ENCODE results near the gene ACBD4.
A peak's percentile ranks its signal among the peaks of the same experiment; 100 is the strongest.

ACBD4 gene

DNA sequence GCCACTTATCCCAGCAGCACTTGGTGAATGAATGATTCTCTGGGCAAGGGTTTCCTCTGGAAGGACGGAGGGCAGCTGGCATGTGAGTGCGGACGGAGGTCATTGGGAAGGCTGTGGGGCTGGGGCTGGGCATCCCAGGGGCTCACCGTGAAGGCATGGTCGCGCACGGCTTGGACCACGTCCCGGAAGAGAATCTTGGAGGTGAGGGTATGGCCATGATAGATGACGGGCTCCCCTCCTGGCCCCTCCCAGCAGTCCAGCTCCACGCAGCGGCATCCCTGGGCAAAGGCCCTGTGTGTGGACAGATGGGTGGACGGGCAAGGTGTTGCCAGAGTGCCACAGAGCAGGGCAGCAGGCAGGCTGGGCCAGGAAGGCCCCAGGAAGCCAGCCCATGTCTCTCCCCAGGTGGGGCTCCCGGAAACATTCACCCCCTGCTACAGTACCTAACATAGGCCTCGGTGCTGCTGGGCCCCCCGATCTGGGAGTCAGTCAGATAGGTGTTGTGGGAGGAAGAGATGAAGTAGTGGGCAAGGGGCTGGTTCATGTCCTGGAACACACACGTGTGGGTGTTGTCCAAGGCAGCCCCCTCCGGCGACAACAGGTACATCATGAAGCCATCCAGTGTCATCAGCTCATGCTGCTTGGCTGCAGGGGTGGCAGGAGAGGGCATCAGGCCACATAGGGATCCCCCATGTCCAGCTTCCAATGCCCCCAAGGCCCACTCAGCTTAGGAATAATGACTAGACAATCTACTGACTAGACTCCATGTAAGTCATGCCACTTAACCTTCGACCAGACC, 17.4 kb upstream of the ACBD4 start:
- H3K36me3 ChIP-seq, result peaks cover 9% of the 10 kb centered on the region
- no peaks in the 10 kb centered on the region for H3K9me3 ChIP-seq (ENCODE audit: severe bottlenecking)
- TF ChIP-seq, protein P1, sequence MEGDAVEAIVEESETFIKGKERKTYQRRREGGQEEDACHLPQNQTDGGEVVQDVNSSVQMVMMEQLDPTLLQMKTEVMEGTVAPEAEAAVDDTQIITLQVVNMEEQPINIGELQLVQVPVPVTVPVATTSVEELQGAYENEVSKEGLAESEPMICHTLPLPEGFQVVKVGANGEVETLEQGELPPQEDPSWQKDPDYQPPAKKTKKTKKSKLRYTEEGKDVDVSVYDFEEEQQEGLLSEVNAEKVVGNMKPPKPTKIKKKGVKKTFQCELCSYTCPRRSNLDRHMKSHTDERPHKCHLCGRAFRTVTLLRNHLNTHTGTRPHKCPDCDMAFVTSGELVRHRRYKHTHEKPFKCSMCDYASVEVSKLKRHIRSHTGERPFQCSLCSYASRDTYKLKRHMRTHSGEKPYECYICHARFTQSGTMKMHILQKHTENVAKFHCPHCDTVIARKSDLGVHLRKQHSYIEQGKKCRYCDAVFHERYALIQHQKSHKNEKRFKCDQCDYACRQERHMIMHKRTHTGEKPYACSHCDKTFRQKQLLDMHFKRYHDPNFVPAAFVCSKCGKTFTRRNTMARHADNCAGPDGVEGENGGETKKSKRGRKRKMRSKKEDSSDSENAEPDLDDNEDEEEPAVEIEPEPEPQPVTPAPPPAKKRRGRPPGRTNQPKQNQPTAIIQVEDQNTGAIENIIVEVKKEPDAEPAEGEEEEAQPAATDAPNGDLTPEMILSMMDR (IDR thresholded peaks at IDR 0.05; ENCODE audit: low read depth, low read length), result no peak
- H3K27ac ChIP-seq, result no peak overlapping the region
- H3K4me3 ChIP-seq (ENCODE audit: low read depth, low read length), result no peak overlapping the region
- H3K27me3 ChIP-seq (ENCODE audit: insufficient read depth, low read depth, severe bottlenecking), result no peaks in the 10 kb centered on the region
- no peak for DNase-seq

DNA sequence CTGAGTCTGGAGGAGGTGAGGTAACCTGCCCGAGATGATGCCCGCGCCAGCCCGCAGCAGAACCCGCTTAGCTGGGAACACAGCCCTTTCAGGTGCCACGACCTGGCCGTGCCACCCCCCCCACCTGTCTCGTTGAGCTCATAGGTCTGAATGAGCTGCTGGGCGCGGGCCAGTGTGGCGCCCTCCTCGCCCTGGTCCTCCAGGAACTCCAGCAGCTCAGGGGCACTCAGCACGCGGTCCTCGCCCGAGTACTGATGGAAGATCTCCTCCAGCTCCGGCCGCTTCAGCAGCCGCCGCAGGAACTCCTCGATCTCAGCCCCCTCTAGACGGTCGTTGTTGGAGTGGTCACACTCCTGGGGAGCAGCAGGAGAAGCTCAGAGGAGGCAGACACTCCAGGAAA, 16.8 kb upstream of the ACBD4 start:
- H3K4me3 ChIP-seq (ENCODE audit: low read depth, low read length), result no peak overlapping the region
- DNase-seq, result no peak
- no peak overlapping the region for H3K27ac ChIP-seq
- H3K36me3 ChIP-seq, result peaks cover 9% of the 10 kb centered on the region
- H3K9me3 ChIP-seq (ENCODE audit: severe bottlenecking), result no peaks in the 10 kb centered on the region
- H3K27me3 ChIP-seq (ENCODE audit: insufficient read depth, low read depth, severe bottlenecking), result no peaks in the 10 kb centered on the region
- TF ChIP-seq, protein P1 (IDR thresholded peaks at IDR 0.05; ENCODE audit: low read depth, low read length), result no peak

DNA sequence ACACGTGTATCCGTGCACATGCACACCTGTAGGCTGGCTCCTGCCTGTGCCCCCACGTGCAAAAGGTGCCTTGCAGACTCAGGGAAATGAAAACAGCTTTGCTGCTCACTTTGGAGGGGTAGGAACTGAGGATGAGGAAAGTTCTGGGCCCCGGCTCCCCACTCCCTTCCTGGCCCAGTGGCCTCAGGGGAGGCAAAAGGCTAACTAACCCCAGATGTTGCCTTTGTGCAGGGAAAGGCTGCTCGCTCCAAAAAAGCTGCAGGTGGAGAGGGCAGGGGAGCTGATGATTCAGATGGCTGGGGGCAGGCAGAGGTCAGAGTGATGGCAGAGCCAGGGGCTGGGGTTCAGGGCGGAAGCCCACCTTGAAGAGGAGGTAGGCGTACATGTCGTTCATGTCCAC, 15.5 kb upstream of the ACBD4 start:
- Histone ChIP-seq H3K27ac (no peak overlapping the region), H3K9me3 (ENCODE audit: severe bottlenecking) (no peaks in the 10 kb centered on the region), H3K4me3 (ENCODE audit: low read depth, low read length) (no peak overlapping the region), H3K27me3 (ENCODE audit: insufficient read depth, low read depth, severe bottlenecking) (no peaks in the 10 kb centered on the region), H3K36me3 (peaks cover 9% of the 10 kb centered on the region)
- TF ChIP-seq, protein P1 (IDR thresholded peaks at IDR 0.05; ENCODE audit: low read depth, low read length), result no peak
- no peak for DNase-seq

DNA sequence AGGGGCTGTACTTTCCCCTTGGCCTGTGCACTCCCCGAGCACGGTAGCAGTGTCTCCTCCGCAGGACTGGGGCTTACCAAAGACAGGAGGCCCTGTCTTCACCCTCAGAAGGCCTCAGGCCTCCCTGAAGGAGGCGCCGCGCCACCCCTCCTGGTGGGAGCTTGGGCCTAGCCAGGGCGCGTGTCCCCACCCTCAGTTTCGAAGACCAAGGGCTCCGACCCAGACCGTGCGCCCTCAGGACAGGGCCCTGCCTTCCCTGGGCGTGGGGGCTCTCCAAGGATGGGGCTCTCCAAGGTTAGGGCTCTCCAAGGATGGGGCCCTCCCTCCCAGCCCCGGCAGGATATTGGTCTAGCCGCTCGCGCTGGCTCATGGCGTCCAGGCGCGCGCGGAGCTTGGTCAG, 14.9 kb upstream of the ACBD4 start:
- no peak for DNase-seq
- TF ChIP-seq, protein P1 (IDR thresholded peaks at IDR 0.05; ENCODE audit: low read depth, low read length), result peak; percentile 28; the same call in 1 of the 2 replicates
- no peaks in the 10 kb centered on the region for H3K27me3 ChIP-seq (ENCODE audit: insufficient read depth, low read depth, severe bottlenecking)
- peaks cover 11% of the 10 kb centered on the region for H3K36me3 ChIP-seq
- H3K9me3 ChIP-seq (ENCODE audit: severe bottlenecking), result no peaks in the 10 kb centered on the region
- no peak overlapping the region for H3K4me3 ChIP-seq (ENCODE audit: low read depth, low read length)
- no peak overlapping the region for H3K27ac ChIP-seq

DNA sequence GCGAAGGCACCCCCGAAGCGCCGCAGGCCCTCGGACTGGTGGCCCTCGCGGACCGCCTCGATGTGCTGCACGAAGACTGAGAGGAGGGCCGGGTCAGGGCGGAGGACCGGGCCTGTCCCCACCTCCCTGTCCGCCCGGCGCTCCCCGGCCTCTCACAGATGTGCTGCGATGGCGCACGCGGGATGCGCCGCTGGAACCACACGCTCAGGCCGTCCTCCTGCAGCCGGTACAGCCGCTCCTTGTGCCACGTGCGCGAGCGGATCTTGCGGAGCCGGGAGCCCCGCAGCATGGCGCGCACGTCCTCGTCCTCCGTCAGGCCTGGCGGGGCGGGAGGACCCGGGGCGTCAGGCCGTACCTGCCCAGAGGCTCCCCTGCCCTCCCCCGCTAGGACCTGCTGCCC, 14.4 kb upstream of the ACBD4 start:
- Histone ChIP-seq H3K4me3 (ENCODE audit: low read depth, low read length) (no peak overlapping the region), H3K27ac (no peak overlapping the region), H3K36me3 (peaks cover 13% of the 10 kb centered on the region), H3K27me3 (ENCODE audit: insufficient read depth, low read depth, severe bottlenecking) (no peaks in the 10 kb centered on the region), H3K9me3 (ENCODE audit: severe bottlenecking) (no peaks in the 10 kb centered on the region)
- TF ChIP-seq, protein P1 (IDR thresholded peaks at IDR 0.05; ENCODE audit: low read depth, low read length), result no peak
- DNase-seq, result no peak

Measured in WERI-Rb-1 (cell line).